Skin epidermis (tissue), 12 donors: ENCODE results near the gene KRT37.
"Not testable (repeated sequence)": the region's sequence is repeated elsewhere in the genome, so short reads cannot be mapped to it uniquely, and the experiment has no call there.

Experiments
- H3K27ac ChIP-seq, 21 experiments: fragments of 200-600 bp; sonication (generic) in 11 of 21; one replicate each; pipeline ENCODE4 v1.5.0; 2020; ENCODE audit warnings: mild to moderate bottlenecking in 3 of 21, inconsistent platforms in 2 of 21, moderate library complexity in 2 of 21
- H3K4me3 ChIP-seq, 7 experiments: fragments of 200-600 bp; sonication (generic) in 2 of 7; one replicate each; pipeline ENCODE4 v1.5.0; 2020; ENCODE audit warnings: inconsistent platforms in 2 of 7, mild to moderate bottlenecking in 2 of 7, moderate library complexity in 1 of 7

The KRT37 gene

GRCh38 chr17:41382394-41382793 lies 42.0 kb downstream of the KRT37 start:
- peak overlapping the region in 2 of 21 experiments; percentile 14 to 42 for H3K27ac ChIP-seq

GRCh38 chr17:41381943-41382342 lies 42.4 kb downstream of the KRT37 start, which contains the start of gene KRT34:
TSS of gene KRT34 (minus strand) at chr17:41382306. CDS start at chr17:41382246, 60 bp downstream.
- not testable (repeated sequence) for H3K4me3 ChIP-seq
- peak within 1 kb of the TSS in 2 of 21 experiments; percentile 14 to 42 for H3K27ac ChIP-seq

More at GRCh38 chr17:41382394-41382793, 42.0 kb downstream of the KRT37 start:
- H3K4me3 ChIP-seq = no peak overlapping the region

- H3K4me3 ChIP-seq, H3K27ac ChIP-seq: not testable (repeated sequence)
Observed at GRCh38 chr17:41380091-41380490, 44.3 kb downstream of the KRT37 start.

- Histone ChIP-seq H3K27ac (peak overlapping the region in 1 of 21 experiments; percentile 18), H3K4me3 (no peak overlapping the region)
Observed at GRCh38 chr17:41377546-41377945, 46.8 kb downstream of the KRT37 start.
